Left ventricle myocardium inferior (tissue), 1 donor: ENCODE data around the gene TMEM52B. TPM values are rescaled to one million over a fixed set of nuclear protein-coding genes. Genes with fewer than 3 reads are reported as not detected.

Experiments
- DNase-seq: peaks from one replicate; pipeline ENCODE4 v3.0.0-alpha.2; 2020
- H3K27ac ChIP-seq: fragments of 200-600 bp; replicated peaks from 2 replicates; pipeline ENCODE4 v1.8.0; 2021
- H3K27me3 ChIP-seq: fragments of 200-600 bp; 2 replicates; pipeline ENCODE4 v1.8.0; 2021; ENCODE audit warnings: low read depth
- H3K36me3 ChIP-seq: fragments of 200-600 bp; 2 replicates; pipeline ENCODE4 v1.8.0; 2021
- H3K4me1 ChIP-seq: fragments of 200-600 bp; 2 replicates; pipeline ENCODE4 v1.8.0; 2021
- H3K4me3 ChIP-seq: fragments of 200-600 bp; 2 replicates; pipeline ENCODE4 v1.8.0; 2021; ENCODE audit warnings: mild to moderate bottlenecking, moderate library complexity
- H3K9me3 ChIP-seq: fragments of 200-600 bp; replicated peaks from 2 replicates; pipeline ENCODE4 v1.8.0; 2021
- CTCF ChIP-seq: fragments of 200-600 bp; IDR thresholded peaks from 2 replicates; pipeline ENCODE4 v1.8.0; 2021; ENCODE audit warnings: antibody characterized with exemption, mild to moderate bottlenecking, borderline replicate concordance
- intact Hi-C: fragments of 100-400 bp; cut with micrococcal nuclease; formaldehyde crosslinking; loops from one replicate; pipeline ENCODE4 v1.11.0; 2022
- total RNA-seq: library from RNA; stranded (reverse); fragmentation: NEBNext Ultra II Directional; extraction: Animal tissue kit (Norgen Biotek cat#: 25700); gene quantifications from one replicate; pipeline ENCODE4 v1.2.1, GENCODE V29; 2021
- donor health status: DM: no; HTN: yes; CAD: no; lungs with severe emphysema.

TMEM52B gene
- total RNA-seq, 1 donor from 2014 or later, result not detected

DNA sequence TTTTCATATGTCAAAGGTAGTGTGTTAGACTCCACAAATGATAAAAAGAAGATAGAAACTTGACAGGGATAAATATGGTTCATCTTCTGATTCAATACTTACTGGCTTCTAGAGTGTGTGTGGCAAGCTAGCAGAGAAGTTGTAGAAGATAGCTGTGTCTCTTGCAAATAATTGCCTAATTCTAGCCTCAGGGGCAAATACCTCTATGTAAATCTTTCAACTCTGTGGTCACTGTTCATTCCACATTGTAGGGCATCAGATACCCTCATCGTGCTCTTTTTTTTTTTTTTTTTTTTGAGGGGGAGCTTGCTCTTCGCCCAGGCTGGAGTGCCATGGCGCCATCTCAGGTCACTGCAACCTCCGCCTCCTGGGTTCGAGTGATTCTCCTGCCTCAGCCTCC, 8.6 kb upstream of the TMEM52B start:
- no peak overlapping the region for H3K27ac ChIP-seq
- no peaks in the 10 kb centered on the region for H3K9me3 ChIP-seq
- H3K4me3 ChIP-seq, result no peak overlapping the region
- TF ChIP-seq CTCF, result no peak
- no peak for DNase-seq
- no peaks in the 10 kb centered on the region for H3K36me3 ChIP-seq
- H3K27me3 ChIP-seq, result no peaks in the 10 kb centered on the region
- intact Hi-C loops, result no loop called here
- no peaks in the 10 kb centered on the region for H3K4me1 ChIP-seq

DNA sequence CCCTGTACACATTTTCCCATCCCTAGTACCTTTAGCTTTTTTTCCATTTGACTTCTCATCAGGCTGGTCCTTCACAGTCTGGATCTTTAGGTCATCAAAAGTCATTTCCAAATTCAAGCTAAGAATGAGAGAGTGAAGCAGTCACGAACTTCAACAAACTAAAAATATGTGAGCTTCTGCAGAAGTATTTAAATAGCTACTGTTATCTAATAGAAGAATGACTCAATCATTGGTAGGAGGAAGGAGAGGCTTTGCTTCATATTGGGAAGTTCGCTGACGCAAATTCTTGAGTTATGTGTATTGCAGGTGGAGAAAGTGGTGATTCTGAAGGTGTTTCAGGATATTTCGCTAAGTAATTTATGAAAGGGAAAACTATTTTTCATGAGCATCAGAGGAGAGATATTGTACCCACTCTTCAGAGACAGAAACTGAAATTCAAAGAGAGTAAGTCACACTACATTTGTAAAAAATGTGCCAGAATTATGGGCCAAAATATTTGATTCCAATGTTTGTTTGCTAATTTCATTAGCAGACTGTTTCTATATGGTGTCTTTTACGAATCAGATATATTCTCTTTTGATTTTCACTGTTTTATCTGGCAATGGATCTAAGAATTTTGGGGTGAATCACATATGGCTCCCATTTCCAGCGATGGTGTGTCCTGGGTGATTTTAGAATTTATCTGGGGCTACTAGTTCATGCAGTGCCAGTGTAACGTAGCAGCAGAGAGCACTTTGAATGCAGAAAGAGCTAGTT, 6.7 kb upstream of the TMEM52B start, which contains the start of gene OLR1:
Gene OLR1 (minus strand): TSS at position 160 of the 756 bp plus-strand sequence. CDS start 55 bp downstream, at position 105.
- Histone ChIP-seq H3K27me3 (no peaks in the 10 kb centered on the region), H3K4me3 (no peak within 1 kb of the TSS), H3K9me3 (no peaks in the 10 kb centered on the region), H3K4me1 (no peaks in the 10 kb centered on the region), H3K27ac (no peak within 1 kb of the TSS), H3K36me3 (no peaks in the 10 kb centered on the region)
- intact Hi-C loops, result no loop called here
- no peak for TF ChIP-seq CTCF
- no peak for DNase-seq

DNA sequence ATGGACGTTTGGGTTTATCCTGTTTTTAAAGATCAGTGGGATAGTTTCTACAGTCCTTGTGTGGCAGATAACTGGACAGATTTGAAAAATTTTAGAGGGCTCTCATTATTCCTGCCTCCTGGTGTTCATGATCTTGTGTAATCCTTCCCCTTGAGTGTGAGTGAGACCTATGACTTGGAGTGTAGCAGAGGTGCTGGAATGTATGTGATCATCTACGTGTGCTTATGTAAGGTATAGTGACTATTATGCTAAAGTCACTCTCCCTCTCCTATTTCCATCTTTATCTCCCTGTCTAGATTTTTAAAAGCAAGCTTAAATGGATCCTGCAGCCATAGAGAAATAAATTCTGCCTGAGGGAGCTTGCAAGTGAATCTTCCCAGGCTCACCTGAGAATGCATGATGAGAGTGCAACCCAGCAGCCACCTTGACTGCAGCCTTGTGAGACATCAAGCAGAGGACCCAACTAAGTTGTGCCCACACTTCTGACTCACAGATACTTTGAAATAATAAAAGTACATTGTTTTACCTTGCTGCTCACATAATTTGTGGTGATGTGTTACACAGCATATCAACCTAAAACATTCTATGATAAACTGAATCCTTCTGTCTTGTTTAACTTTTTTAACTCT, 3.7 kb upstream of the TMEM52B start:
- intact Hi-C loops, result no loop called here
- DNase-seq, result no peak

DNA sequence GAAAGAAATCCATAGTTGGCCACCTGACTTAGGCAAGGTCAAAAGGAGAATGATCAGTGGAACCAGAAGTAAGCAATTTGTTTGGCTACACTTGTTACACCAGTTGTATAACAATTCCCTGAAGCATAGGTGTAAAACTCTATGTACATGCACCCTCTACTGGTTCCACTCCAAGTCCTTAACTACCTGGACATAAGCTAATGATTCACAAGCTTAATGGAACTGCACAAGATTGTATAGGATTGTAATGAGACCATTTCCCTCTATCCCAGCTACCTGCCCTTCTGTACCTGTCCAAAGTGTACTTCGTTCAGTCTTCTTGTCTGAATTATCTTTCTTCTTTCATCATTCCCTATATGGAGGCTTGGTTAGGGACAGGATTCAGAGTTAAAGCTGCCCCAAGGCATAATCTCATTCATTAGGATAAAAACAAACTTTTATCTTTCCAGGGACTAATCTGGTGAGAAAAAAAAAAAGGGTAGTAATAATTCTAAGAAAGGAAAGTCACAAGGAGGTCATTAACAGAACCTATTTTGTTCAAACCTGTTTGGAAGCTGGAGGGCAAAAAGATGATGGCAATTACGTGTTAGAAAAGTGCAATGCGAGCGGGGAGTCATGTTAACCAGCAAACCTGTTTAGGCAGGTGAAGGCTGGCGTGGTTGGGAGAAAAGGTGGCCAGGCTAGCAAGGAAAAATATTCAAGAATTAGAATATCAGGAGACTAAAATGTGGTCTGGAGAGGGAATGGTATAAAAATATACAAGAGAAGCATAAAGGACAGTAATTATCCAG, 2.8 kb upstream of the TMEM52B start:
- no peak for DNase-seq
- intact Hi-C loops, result no loop called here
- Histone ChIP-seq H3K27me3 (peaks cover 20% of the 10 kb centered on the region), H3K4me3 (no peak overlapping the region), H3K27ac (no peak overlapping the region), H3K9me3 (no peaks in the 10 kb centered on the region), H3K4me1 (no peaks in the 10 kb centered on the region), H3K36me3 (no peaks in the 10 kb centered on the region)
- TF ChIP-seq CTCF, result no peak

More for the DNA sequence above, 3.7 kb upstream of the TMEM52B start:
- Histone ChIP-seq H3K27ac (no peak overlapping the region), H3K4me1 (no peaks in the 10 kb centered on the region), H3K9me3 (no peaks in the 10 kb centered on the region), H3K4me3 (no peak overlapping the region), H3K36me3 (no peaks in the 10 kb centered on the region), H3K27me3 (peaks cover 14% of the 10 kb centered on the region)
- TF ChIP-seq CTCF, result no peak

GRCh38 chr12:10179776-10180181, 947 bp downstream of the TMEM52B start:
- no peak for DNase-seq
- H3K27me3 ChIP-seq, result peaks cover 28% of the 10 kb centered on the region
- intact Hi-C loops, result no loop called here
- H3K9me3 ChIP-seq, result no peaks in the 10 kb centered on the region
- no peak overlapping the region for H3K27ac ChIP-seq
- no peaks in the 10 kb centered on the region for H3K4me1 ChIP-seq
- no peak for TF ChIP-seq CTCF
- H3K4me3 ChIP-seq, result no peak overlapping the region
- no peaks in the 10 kb centered on the region for H3K36me3 ChIP-seq
